Thoracic aorta (tissue), 2 donors: ENCODE measurements around the gene SLC7A5. TPM values are rescaled to one million over a fixed set of nuclear protein-coding genes. Genes with fewer than 3 reads are reported as not detected.
"Not testable (repeated sequence)": the region's sequence is repeated elsewhere in the genome, so short reads cannot be mapped to it uniquely, and the experiment has no call there.

Experiments
- ATAC-seq: fragments of 150-250 bp; one replicate; pipeline ENCODE4 v1.8.0; 2017; ENCODE audit warnings: low read depth; ENCODE audit not compliant: insufficient number of reproducible peaks, low FRiP score
- DNase-seq: peaks from one replicate; pipeline ENCODE4 v3.0.0-alpha.2; 2020; ENCODE audit warnings: low spot score
- H3K27ac ChIP-seq, 2 donors: fragments of 200-600 bp; sonication (generic); 1 replicate in 1 of 2; 2 replicates in 1 of 2; pipeline ENCODE4 v1.5.1; 2016; ENCODE audit warnings: mild to moderate bottlenecking in 2 of 2, moderate library complexity in 2 of 2
- H3K27me3 ChIP-seq: fragments of 200-600 bp; sonication (generic); replicated peaks from 2 replicates; pipeline ENCODE4 v1.6.0; 2016; ENCODE audit warnings: mild to moderate bottlenecking; ENCODE audit not compliant: insufficient read depth
- H3K36me3 ChIP-seq: fragments of 200-600 bp; sonication (generic); one replicate; pipeline ENCODE4 v1.5.1; 2016
- H3K4me1 ChIP-seq, 2 donors: fragments of 200-600 bp; sonication (generic); 1 replicate in 1 of 2; 2 replicates in 1 of 2; pipeline versions ENCODE4 v1.5.1 to v1.6.0; 2016; ENCODE audit warnings: low read depth in 2 of 2, mild to moderate bottlenecking in 1 of 2; ENCODE audit not compliant: control insufficient read depth in 1 of 2
- H3K4me3 ChIP-seq: fragments of 200-600 bp; sonication (generic); 2 replicates; pipeline ENCODE4 v1.5.1; 2016; ENCODE audit warnings: mild to moderate bottlenecking
- H3K9me3 ChIP-seq: fragments of 200-600 bp; sonication (generic); 2 replicates; pipeline ENCODE4 v1.5.1; 2016
- CTCF ChIP-seq: fragments of 200-600 bp; sonication (generic); IDR thresholded peaks from one replicate; pipeline ENCODE4 v1.5.1; 2019; ENCODE audit warnings: antibody characterized with exemption
- total RNA-seq, 2 donors: library from RNA; depleted of rRNA; stranded (reverse); fragments of >200 nt; gene quantifications; one replicate each; pipeline versions ENCODE4 v1.1.0 to v1.2.3, GENCODE V29; 2016

SLC7A5 gene
- total RNA-seq, 2 donors from 2014 or later = 2.7 to 33.7 TPM

DNA sequence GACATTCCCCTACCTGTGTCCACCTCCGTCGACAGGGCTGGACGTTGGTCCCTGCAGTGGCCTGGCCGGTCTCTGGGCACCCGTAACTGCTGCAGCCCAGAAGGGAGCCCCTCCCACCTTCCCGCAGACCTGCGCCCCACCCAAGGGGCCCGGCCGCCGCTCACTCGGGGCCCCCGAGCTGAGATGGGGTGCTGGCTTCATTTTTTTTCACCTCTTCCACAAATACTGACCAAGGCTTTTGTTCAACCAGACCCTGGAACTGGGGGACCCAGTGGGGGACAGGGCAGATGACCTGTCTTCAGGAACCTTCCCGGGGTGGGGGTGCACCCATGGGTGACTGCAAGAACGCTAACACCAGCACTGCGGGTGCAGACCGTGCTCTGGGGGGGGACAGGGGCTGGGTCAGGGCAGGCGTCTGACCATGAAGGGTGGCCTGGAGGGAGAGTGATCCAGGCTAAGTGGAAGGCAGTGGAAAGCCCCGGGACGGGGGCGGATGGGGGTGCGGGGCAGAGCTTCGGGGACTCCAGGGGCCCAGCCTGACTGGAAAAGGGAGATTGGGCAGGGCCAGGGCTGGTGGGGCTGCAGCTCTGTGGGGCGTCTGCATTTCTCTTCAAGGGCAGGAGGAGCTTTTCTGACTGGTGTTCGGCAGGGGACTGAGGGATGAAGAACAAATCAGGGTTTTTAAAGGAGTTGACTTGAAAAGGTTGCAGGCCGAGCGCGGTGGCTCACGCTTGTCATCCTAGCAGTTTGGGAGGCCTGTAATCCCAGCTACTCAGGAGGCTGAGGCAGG, 42.3 kb downstream of the SLC7A5 start:
- ATAC-seq = no peak
- no peak for TF ChIP-seq CTCF
- no peaks in the 10 kb centered on the region for H3K27me3 ChIP-seq
- no peaks in the 10 kb centered on the region for H3K4me1 ChIP-seq
- H3K4me3 ChIP-seq = no peak overlapping the region
- no peak for DNase-seq
- H3K9me3 ChIP-seq = no peaks in the 10 kb centered on the region
- no peak overlapping the region for H3K27ac ChIP-seq
- no peaks in the 10 kb centered on the region for H3K36me3 ChIP-seq

GRCh38 chr16:87826407-87826797, 42.9 kb downstream of the SLC7A5 start:
- not testable (repeated sequence) for H3K9me3 ChIP-seq, H3K4me1 ChIP-seq, H3K36me3 ChIP-seq, H3K4me3 ChIP-seq, H3K27me3 ChIP-seq, ATAC-seq, H3K27ac ChIP-seq, DNase-seq

GRCh38 chr16:87825842-87826120, 43.5 kb downstream of the SLC7A5 start:
- H3K27ac ChIP-seq, H3K36me3 ChIP-seq, ATAC-seq, H3K27me3 ChIP-seq, H3K4me3 ChIP-seq, DNase-seq, H3K9me3 ChIP-seq, H3K4me1 ChIP-seq: not testable (repeated sequence)

DNA sequence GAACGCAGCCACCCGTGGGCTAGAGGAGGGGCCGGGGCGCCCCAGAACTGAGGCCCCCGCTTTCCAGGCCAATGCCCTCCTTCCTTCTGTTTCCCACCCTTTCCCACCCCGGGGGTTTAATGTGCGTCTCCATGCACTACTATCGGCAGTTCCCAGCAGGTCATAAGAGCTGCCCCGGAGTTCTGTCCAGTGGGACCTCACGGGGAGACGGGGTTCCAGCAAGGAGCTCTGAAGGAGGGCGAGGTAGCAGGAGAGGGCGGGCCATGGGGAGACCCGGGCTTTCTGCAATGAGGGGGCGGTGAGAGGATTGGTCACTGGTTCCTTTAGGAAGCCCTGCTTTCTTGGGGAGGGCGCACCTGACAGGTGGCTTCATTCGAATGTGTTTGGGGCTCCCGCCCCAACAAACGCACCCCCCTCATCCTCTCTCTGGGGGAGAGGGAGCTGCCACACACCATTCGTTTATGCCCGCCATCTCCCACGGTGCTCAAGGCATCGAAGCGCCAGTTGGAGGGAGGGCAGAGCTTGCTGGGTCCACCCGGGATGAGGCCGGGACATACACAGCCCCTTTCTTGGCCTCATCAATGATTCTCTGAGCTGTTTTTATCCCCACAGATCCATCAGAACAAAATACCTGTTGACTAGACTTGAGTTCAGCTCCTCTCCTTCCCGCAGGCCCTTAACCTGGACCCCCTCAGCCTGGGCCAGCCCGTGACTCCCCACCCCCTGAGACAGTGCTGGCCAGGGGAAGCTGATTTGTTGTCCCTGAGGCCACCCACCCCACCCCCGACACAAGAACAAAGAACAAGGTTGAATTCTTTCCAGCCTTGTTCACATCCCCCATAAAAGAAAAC, 44.1 kb downstream of the SLC7A5 start:
- Histone ChIP-seq H3K4me3 (no peak overlapping the region), H3K27me3 (no peaks in the 10 kb centered on the region), H3K4me1 (no peaks in the 10 kb centered on the region), H3K27ac (no peak overlapping the region), H3K36me3 (no peaks in the 10 kb centered on the region), H3K9me3 (no peaks in the 10 kb centered on the region)
- DNase-seq (no peak), ATAC-seq (no peak)
- TF ChIP-seq CTCF = no peak

GRCh38 chr16:87824016-87824990, 45.0 kb downstream of the SLC7A5 start:
- DNase-seq (no peak), ATAC-seq (no peak)
- TF ChIP-seq CTCF = no peak
- Histone ChIP-seq H3K27me3 (no peaks in the 10 kb centered on the region), H3K4me3 (no peak overlapping the region), H3K4me1 (no peaks in the 10 kb centered on the region), H3K27ac (no peak overlapping the region), H3K9me3 (no peaks in the 10 kb centered on the region), H3K36me3 (no peaks in the 10 kb centered on the region)
